HCT116 (cell line): ENCODE data around the gene GORASP1. TPM values are rescaled to one million over a fixed set of nuclear protein-coding genes. Genes with fewer than 3 reads are reported as not detected.

Experiments used
- ATAC-seq: fragments of 200-7000 bp; cut with Tn5 transposase; 2 replicates; pipeline ENCODE4 v1.9.1; 2020; ENCODE audit warnings: mild to moderate bottlenecking, moderate library complexity
- BruUV-seq: library from RNA; stranded (reverse); fragments of 400-500 nt; replicated peaks from 2 replicates; lab custom pipeline; 2021; lab: Mats Ljungman, UMichigan
- CTCF ChIA-PET: fragments of 300-600 bp; sonication (Branson Sonifier 250); formaldehyde crosslinking; loops from one replicate; lab custom pipeline; 2021; ENCODE audit warnings: antibody characterized with exemption; lab: Charles Lee
- POLR2A ChIA-PET: fragments of 300-600, 350-600 bp; sonication (Branson Sonifier 250); formaldehyde crosslinking; loops from one replicate; lab custom pipeline; 2021; ENCODE audit warnings: antibody characterized with exemption; lab: Charles Lee
- RAD21 ChIA-PET, 2 experiments: fragments of 300-600 bp; sonication (Branson Sonifier 250); formaldehyde crosslinking; loops; one replicate each; lab custom pipeline; 2023; ENCODE audit warnings: low total read pairs in 2 of 2; ENCODE audit not compliant: uncharacterized antibody in 2 of 2, unreplicated experiment in 2 of 2, low non-redundant PET in 1 of 2; lab: Charles Lee
- DNase-seq: peaks from one replicate; pipeline ENCODE4 v3.0.0-alpha.2; 2010; ENCODE audit warnings: low read depth, low spot score
- H2AFZ ChIP-seq: fragments of 200-600 bp; shearing (Covaris generic), sonication (generic); 2 replicates; pipeline ENCODE4 v1.6.1; 2017; ENCODE audit warnings: low read depth, mixed run types, mixed read lengths, antibody characterized with exemption, low read length; ENCODE audit not compliant: poor library complexity, severe bottlenecking
- H3K27ac ChIP-seq: 2 replicates; pipeline ENCODE4 v1.5.1; 2012; ENCODE audit warnings: low read depth, low read length
- H3K27me3 ChIP-seq: fragments of 200-600 bp; sonication (generic); 2 replicates; pipeline ENCODE4 v1.6.1; 2016; ENCODE audit warnings: mixed run types, low read length, mixed read lengths; ENCODE audit not compliant: insufficient read depth
- H3K36me3 ChIP-seq, 2 experiments: fragments of 200-500 bp in 1 of 2; fragments of 200-600 bp in 1 of 2; sonication (Bioruptor generic) in 1 of 2; sonication (generic) in 1 of 2; 2 replicates each; pipeline versions ENCODE4 v1.5.1 to v1.6.1; 2014 to 2016; ENCODE audit warnings: low read length in 2 of 2, inconsistent platforms in 1 of 2, mixed read lengths in 1 of 2, mixed run types in 1 of 2; ENCODE audit not compliant: insufficient read depth in 2 of 2, control insufficient read depth in 1 of 2
- H3K4me1 ChIP-seq, 2 experiments: fragments of 200-600 bp in 1 of 2; sonication (generic) in 1 of 2; 2 replicates each; pipeline versions ENCODE4 v1.5.1 to v1.6.1; 2012 to 2017; ENCODE audit warnings: low read length in 2 of 2, inconsistent platforms in 1 of 2, mild to moderate bottlenecking in 1 of 2, mixed read lengths in 1 of 2, mixed run types in 1 of 2, moderate library complexity in 1 of 2; ENCODE audit not compliant: insufficient read depth in 2 of 2, control insufficient read depth in 1 of 2
- H3K4me2 ChIP-seq: fragments of 200-600 bp; sonication (generic); 2 replicates; pipeline ENCODE4 v1.6.1; 2017; ENCODE audit warnings: mixed run types, low read length, mixed read lengths
- H3K4me3 ChIP-seq, 2 experiments: fragments of 200-600 bp in 1 of 2; sonication (generic) in 1 of 2; replicated peaks in 1 of 2; 2 replicates each; pipeline ENCODE4 v1.5.1; 2011 to 2016; ENCODE audit warnings: low read length in 2 of 2, control low read depth in 1 of 2, low read depth in 1 of 2, mild to moderate bottlenecking in 1 of 2, mixed read lengths in 1 of 2, mixed run types in 1 of 2
- H3K79me2 ChIP-seq: fragments of 200-600 bp; sonication (generic); 2 replicates; pipeline ENCODE4 v1.6.1; 2017; ENCODE audit warnings: mild to moderate bottlenecking, mixed run types, low read length, moderate library complexity, mixed read lengths; ENCODE audit not compliant: insufficient read depth
- H3K9ac ChIP-seq: fragments of 200-600 bp; sonication (generic); 2 replicates; pipeline ENCODE4 v1.6.1; 2016; ENCODE audit warnings: low read length, mixed read lengths
- H3K9me2 ChIP-seq: fragments of 200-600 bp; sonication (generic), shearing (Covaris generic); 2 replicates; pipeline ENCODE4 v1.6.1; 2017; ENCODE audit warnings: mixed run types, mild to moderate bottlenecking, moderate library complexity; ENCODE audit not compliant: insufficient read depth
- H3K9me3 ChIP-seq, 2 experiments: fragments of 200-500 bp in 1 of 2; fragments of 200-600 bp in 1 of 2; sonication (Bioruptor generic) in 1 of 2; sonication (generic) in 1 of 2; 2 replicates each; pipeline ENCODE4 v1.6.1; 2014 to 2017; ENCODE audit warnings: low read length in 2 of 2, mixed read lengths in 2 of 2, inconsistent platforms in 1 of 2, low read depth in 1 of 2, mild to moderate bottlenecking in 1 of 2, mixed run types in 1 of 2, moderate library complexity in 1 of 2; ENCODE audit not compliant: control insufficient read depth in 1 of 2, insufficient read depth in 1 of 2
- H4K20me1 ChIP-seq: fragments of 200-600 bp; sonication (generic), shearing (Covaris generic); 2 replicates; pipeline ENCODE4 v1.6.1; 2017; ENCODE audit warnings: mixed run types, mild to moderate bottlenecking, moderate library complexity; ENCODE audit not compliant: insufficient read depth
- ATF3 ChIP-seq: IDR thresholded peaks from 2 replicates; pipeline ENCODE4 v1.6.1; 2012
- CBX3 ChIP-seq: IDR thresholded peaks from 2 replicates; pipeline ENCODE4 v1.6.1; 2012; ENCODE audit warnings: low read depth
- CEBPB ChIP-seq: IDR thresholded peaks from 2 replicates; pipeline ENCODE4 v1.6.1; 2012; ENCODE audit warnings: low read depth
- CTCF ChIP-seq, 3 experiments: fragments of 200-600 bp in 1 of 3; sonication (generic) in 1 of 3; IDR thresholded peaks in 2 of 3; conservative IDR thresholded peaks in 1 of 3; 2 replicates each; pipeline ENCODE4 v1.5.1; 2012 to 2017; ENCODE audit warnings: low read depth in 2 of 3, low read length in 2 of 3, antibody characterized with exemption in 1 of 3, borderline replicate concordance in 1 of 3, control low read depth in 1 of 3, mild to moderate bottlenecking in 1 of 3, mixed read lengths in 1 of 3, mixed run types in 1 of 3, moderate library complexity in 1 of 3; ENCODE audit not compliant: insufficient read depth in 1 of 3
- EGR1 ChIP-seq: IDR thresholded peaks from 2 replicates; pipeline ENCODE4 v1.6.1; 2012; ENCODE audit warnings: low read depth
- ELF1 ChIP-seq: IDR thresholded peaks from 2 replicates; pipeline ENCODE4 v1.6.1; 2012; ENCODE audit warnings: low read depth, borderline replicate concordance
- EZH2 ChIP-seq: fragments of 200-600 bp; sonication (generic); IDR thresholded peaks from 2 replicates; pipeline ENCODE4 v1.6.1; 2017; ENCODE audit warnings: antibody characterized with exemption, mixed run types
- FOSL1 ChIP-seq: IDR thresholded peaks from 2 replicates; pipeline ENCODE4 v1.6.1; 2012; ENCODE audit warnings: low read depth
- JUND ChIP-seq: IDR thresholded peaks from 2 replicates; pipeline ENCODE4 v1.6.1; 2012
- MAX ChIP-seq: IDR thresholded peaks from 2 replicates; pipeline ENCODE4 v1.6.1; 2012
- POLR2AphosphoS5 ChIP-seq: IDR thresholded peaks from 2 replicates; pipeline ENCODE4 v1.6.1; 2011; ENCODE audit warnings: mild to moderate bottlenecking, low read depth, low read length, moderate library complexity
- RAD21 ChIP-seq: IDR thresholded peaks from 2 replicates; pipeline ENCODE4 v1.6.1; 2012; ENCODE audit warnings: low read depth, mild to moderate bottlenecking
- SIN3A ChIP-seq: IDR thresholded peaks from 2 replicates; pipeline ENCODE4 v1.6.1; 2012; ENCODE audit warnings: low read depth
- SP1 ChIP-seq: IDR thresholded peaks from 2 replicates; pipeline ENCODE4 v1.6.1; 2012; ENCODE audit warnings: low read depth
- SRF ChIP-seq: IDR thresholded peaks from 2 replicates; pipeline ENCODE4 v1.6.1; 2012; ENCODE audit warnings: low read depth
- ZBTB33 ChIP-seq: IDR thresholded peaks from 2 replicates; pipeline ENCODE4 v1.6.1; 2011; ENCODE audit warnings: mild to moderate bottlenecking, low read length, moderate library complexity; ENCODE audit not compliant: insufficient replicate concordance; ENCODE audit errors: extremely low read depth
- ZFX ChIP-seq: fragments of 450-650 bp; IDR thresholded peaks from 2 replicates; pipeline ENCODE4 v1.6.1; 2017
- ZNF274 ChIP-seq: fragments of 200-500 bp; sonication (Bioruptor generic); IDR thresholded peaks from 2 replicates; pipeline ENCODE4 v1.6.1; 2014; ENCODE audit warnings: mild to moderate bottlenecking, low read depth, low read length, inconsistent platforms
- intact Hi-C: fragments of 100-400 bp; cut with micrococcal nuclease; formaldehyde crosslinking; loops from 2 replicates; pipeline ENCODE4 v1.10.0; 2022
- total RNA-seq: library from RNA; stranded (reverse); gene quantifications from one replicate; pipeline ENCODE4 v1.2.1, GENCODE V29; 2021; ENCODE audit not compliant: unreplicated experiment

The GORASP1 gene
- total RNA-seq, 1 experiment from 2014 or later = 38.8 TPM

GRCh38 chr3:39053696-39054095, 53.7 kb downstream of the GORASP1 start:
- Histone ChIP-seq H3K4me3 (no peak overlapping the region), H3K27ac (no peak overlapping the region), H3K27me3 (no peaks in the 10 kb centered on the region), H4K20me1 (no peaks in the 10 kb centered on the region), H3K9ac (no peak overlapping the region), H3K9me2 (no peaks in the 10 kb centered on the region), H2AFZ (no peak overlapping the region), H3K9me3 (no peaks in the 10 kb centered on the region), H3K4me1 (peaks cover 4 to 9% of the 10 kb centered on the region in 2 experiments; a peak in 2 of 4 replicates), H3K36me3 (no peaks in the 10 kb centered on the region), H3K79me2 (peaks cover 16% of the 10 kb centered on the region), H3K4me2 (no peak overlapping the region)
- DNase-seq (no peak), ATAC-seq (no peak)
- TF ChIP-seq MAX = no peak
- TF ChIP-seq ZBTB33 = no peak
- TF ChIP-seq POLR2AphosphoS5 = no peak
- no peak for TF ChIP-seq SP1
- TF ChIP-seq RAD21 = no peak
- TF ChIP-seq EZH2 = no peak
- no peak for TF ChIP-seq EGR1
- TF ChIP-seq ZFX = no peak
- no peak for TF ChIP-seq FOSL1
- TF ChIP-seq ELF1 = no peak
- no peak for TF ChIP-seq CBX3
- no peak for TF ChIP-seq SRF
- TF ChIP-seq ZNF274 = no peak
- no peak for TF ChIP-seq SIN3A
- TF ChIP-seq CTCF (IDR thresholded peaks at IDR 0.05 in 2 of 3, conservative IDR thresholded peaks at IDR 0.05 in 1 of 3; ENCODE audit: borderline replicate concordance in 1 of 3, insufficient read depth in 1 of 3, low read depth in 2 of 3, low read length in 2 of 3) = no peak
- no peak for TF ChIP-seq CEBPB
- no peak for TF ChIP-seq ATF3
- no peak for TF ChIP-seq JUND
- intact Hi-C loops = loop anchor here (5.0 kb wide), 1 partner anchor 239 kb away; no protein-coding TSS in a partner anchor
- CTCF ChIA-PET = no interaction called here
- RAD21 ChIA-PET = no interaction called here
- POLR2A ChIA-PET = no interaction called here
- BruUV-seq = no TSS peak
